HEK293 (cell line): ENCODE measurements around the gene ZNF506.
"Not testable (repeated sequence)": the region's sequence is repeated elsewhere in the genome, so short reads cannot be mapped to it uniquely, and the experiment has no call there.

Experiments used
- CTCF ChIA-PET: fragments of 350-600 bp; formaldehyde crosslinking; extraction: SDS; loops from one replicate; lab custom pipeline; 2021; ENCODE audit warnings: antibody characterized with exemption; lab: Yijun Ruan, JAX
- POLR2A ChIA-PET: fragments of 300-600 bp; formaldehyde crosslinking; extraction: SDS; loops from one replicate; lab custom pipeline; 2020; ENCODE audit warnings: antibody characterized with exemption, inconsistent platforms; lab: Yijun Ruan, JAX
- H3K27ac ChIP-seq: fragments of 200-500 bp; sonication (Bioruptor generic); 2 replicates; pipeline ENCODE4 v1.5.1; 2014; ENCODE audit warnings: low read depth, low read length, control low read depth, inconsistent platforms; ENCODE audit errors: extremely low read depth
- H3K36me3 ChIP-seq, 2 experiments: fragments of 200-500 bp in 1 of 2; sonication (Bioruptor generic) in 1 of 2; 1 replicate in 1 of 2; 2 replicates in 1 of 2; pipeline ENCODE4 v1.5.1; 2014 to 2017; ENCODE audit warnings: inconsistent platforms in 2 of 2, low read length in 2 of 2; ENCODE audit not compliant: control insufficient read depth in 2 of 2, insufficient read depth in 1 of 2
- H3K4me1 ChIP-seq: fragments of 200-500 bp; sonication (Bioruptor generic); 2 replicates; pipeline ENCODE4 v1.5.1; 2014; ENCODE audit warnings: mild to moderate bottlenecking, low read length, inconsistent platforms; ENCODE audit not compliant: control insufficient read depth, insufficient read depth
- H3K4me3 ChIP-seq: 2 replicates; pipeline ENCODE4 v1.5.1; 2011; ENCODE audit warnings: low read depth, mild to moderate bottlenecking, control low read depth, low read length, moderate library complexity
- H3K9me3 ChIP-seq: fragments of 200-500 bp; sonication (Bioruptor generic); 2 replicates; pipeline ENCODE4 v1.5.1; 2014; ENCODE audit warnings: low read depth, low read length, inconsistent platforms; ENCODE audit not compliant: control insufficient read depth, insufficient read depth
- ATF2 ChIP-seq: fragments of 450-650 bp; formaldehyde crosslinking; IDR thresholded peaks from 2 replicates; pipeline ENCODE4 v1.5.1; 2016; ENCODE audit warnings: missing biosample characterization, missing genetic modification characterization, low read depth
- KLF9 ChIP-seq: fragments of 450-650 bp; formaldehyde crosslinking; IDR thresholded peaks from 2 replicates; pipeline ENCODE4 v1.5.1; 2016; ENCODE audit warnings: missing biosample characterization, missing genetic modification characterization, low read depth
- MYNN ChIP-seq: fragments of 450-650 bp; formaldehyde crosslinking; IDR thresholded peaks from 2 replicates; pipeline ENCODE4 v1.5.1; 2016; ENCODE audit warnings: missing biosample characterization, missing genetic modification characterization, borderline replicate concordance
- PBX3 ChIP-seq: sonication (generic); formaldehyde crosslinking; IDR thresholded peaks from 2 replicates; pipeline ENCODE4 v1.8.1; 2022; ENCODE audit warnings: mild to moderate bottlenecking, moderate library complexity, missing genetic modification reagents
- PRDM1 ChIP-seq: fragments of 450-650 bp; formaldehyde crosslinking; IDR thresholded peaks from 2 replicates; pipeline ENCODE4; 2016; ENCODE audit warnings: missing biosample characterization, missing genetic modification characterization
- ZNF112 ChIP-seq: fragments of 450-650 bp; formaldehyde crosslinking; IDR thresholded peaks from 2 replicates; pipeline ENCODE4 v1.5.0; 2017; ENCODE audit warnings: missing biosample characterization, missing genetic modification characterization
- ZNF121 ChIP-seq: fragments of 450-650 bp; formaldehyde crosslinking; IDR thresholded peaks from 2 replicates; pipeline ENCODE4 v1.5.1; 2016; ENCODE audit warnings: missing biosample characterization, missing genetic modification characterization
- ZNF16 ChIP-seq: fragments of 450-650 bp; formaldehyde crosslinking; IDR thresholded peaks from 2 replicates; pipeline ENCODE4 v1.5.1; 2016; ENCODE audit warnings: low read depth, missing biosample characterization, missing genetic modification characterization
- ZNF174 ChIP-seq: fragments of 450-650 bp; formaldehyde crosslinking; IDR thresholded peaks from 2 replicates; pipeline ENCODE4 v1.5.0; 2017; ENCODE audit warnings: missing biosample characterization, mild to moderate bottlenecking, missing genetic modification characterization
- ZNF211 ChIP-seq: fragments of 450-650 bp; formaldehyde crosslinking; IDR thresholded peaks from 2 replicates; pipeline ENCODE4 v1.5.1; 2016; ENCODE audit warnings: low read depth, missing biosample characterization, missing genetic modification characterization
- ZNF341 ChIP-seq: fragments of 450-650 bp; formaldehyde crosslinking; IDR thresholded peaks from 2 replicates; pipeline ENCODE4; 2016; ENCODE audit warnings: low read depth, missing biosample characterization, missing genetic modification characterization
- ZNF354C ChIP-seq: fragments of 450-650 bp; formaldehyde crosslinking; IDR thresholded peaks from 2 replicates; pipeline ENCODE4 v1.5.1; 2016; ENCODE audit warnings: missing biosample characterization, missing genetic modification characterization, low read depth, borderline replicate concordance
- ZNF426 ChIP-seq: fragments of 450-650 bp; formaldehyde crosslinking; IDR thresholded peaks from 2 replicates; pipeline ENCODE4 v1.5.1; 2017; ENCODE audit warnings: missing biosample characterization, missing genetic modification characterization, mild to moderate bottlenecking, inconsistent platforms, moderate library complexity
- ZNF510 ChIP-seq: fragments of 450-650 bp; formaldehyde crosslinking; IDR thresholded peaks from 2 replicates; pipeline ENCODE4 v1.5.1; 2018; ENCODE audit warnings: mild to moderate bottlenecking, missing genetic modification characterization, missing biosample characterization; ENCODE audit not compliant: insufficient replicate concordance
- ZNF514 ChIP-seq: fragments of 450-650 bp; formaldehyde crosslinking; IDR thresholded peaks from 2 replicates; pipeline ENCODE4 v1.5.1; 2016; ENCODE audit warnings: missing biosample characterization, missing genetic modification characterization
- ZNF561 ChIP-seq: fragments of 450-650 bp; IDR thresholded peaks from 2 replicates; pipeline ENCODE4 v1.5.1; 2018; ENCODE audit warnings: missing biosample characterization, missing genetic modification characterization, borderline replicate concordance
- ZNF629 ChIP-seq: fragments of 450-650 bp; formaldehyde crosslinking; IDR thresholded peaks from 2 replicates; pipeline ENCODE4 v1.5.1; 2017; ENCODE audit warnings: missing biosample characterization, missing genetic modification characterization
- ZNF747 ChIP-seq: fragments of 450-650 bp; formaldehyde crosslinking; IDR thresholded peaks from 2 replicates; pipeline ENCODE4 v1.5.1; 2016; ENCODE audit warnings: missing biosample characterization, missing genetic modification characterization
- ZNF776 ChIP-seq: fragments of 450-650 bp; formaldehyde crosslinking; IDR thresholded peaks from 2 replicates; pipeline ENCODE4 v1.5.0; 2017; ENCODE audit warnings: missing biosample characterization, missing genetic modification characterization, borderline replicate concordance
- TF ChIP-seq, protein P1 (sequence below): fragments of 450-650 bp; formaldehyde crosslinking; IDR thresholded peaks from 2 replicates; pipeline ENCODE4 v1.5.1; 2016; ENCODE audit warnings: missing biosample characterization, missing genetic modification characterization
- TF ChIP-seq, protein P2 (sequence below): fragments of 450-650 bp; formaldehyde crosslinking; IDR thresholded peaks from 2 replicates; pipeline ENCODE4 v1.5.1; 2016; ENCODE audit warnings: missing biosample characterization, missing genetic modification characterization, low read depth

The ZNF506 gene

GRCh38 chr19:19805480-19805879 is 16.1 kb downstream of the ZNF506 start:
- POLR2A ChIA-PET = interaction anchor here (1.3 kb wide), 1 partner anchor 16 kb away, joined by 3 read pairs; the partner anchor contains the start of gene ZNF506
- H3K36me3 ChIP-seq = peaks cover 15 to 19% of the 10 kb centered on the region in 2 experiments

DNA sequence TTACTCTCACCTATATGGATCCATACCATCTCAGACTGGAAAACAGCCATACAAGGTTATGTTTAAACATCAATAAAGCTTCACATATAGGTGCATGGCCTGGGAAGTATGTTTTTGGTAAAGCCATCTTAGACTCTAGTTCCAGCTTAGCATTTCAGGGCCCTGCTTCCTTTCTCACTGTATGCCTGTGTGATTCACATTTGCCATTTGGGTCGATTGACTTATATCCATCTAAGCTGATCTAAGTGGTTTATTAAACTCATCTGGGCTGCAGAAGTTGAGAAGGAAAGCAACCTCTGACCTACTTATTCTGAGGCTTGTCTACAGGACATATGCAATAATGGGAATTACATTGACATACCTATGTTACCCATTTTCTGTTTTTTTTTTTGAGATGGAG is 33.5 kb downstream of the ZNF506 start:
- Histone ChIP-seq H3K4me3 (no peak overlapping the region), H3K27ac (no peak overlapping the region), H3K36me3 (peaks cover 37 to 58% of the 10 kb centered on the region in 2 experiments), H3K4me1 (no peaks in the 10 kb centered on the region)
- ChIA-PET CTCF (no interaction called here), POLR2A (interaction anchor here (1.3 kb wide), 1 partner anchor 12 kb away, joined by 4 read pairs; no protein-coding TSS in a partner anchor)
- TF ChIP-seq PBX3 = no peak
- TF ChIP-seq, protein P1, sequence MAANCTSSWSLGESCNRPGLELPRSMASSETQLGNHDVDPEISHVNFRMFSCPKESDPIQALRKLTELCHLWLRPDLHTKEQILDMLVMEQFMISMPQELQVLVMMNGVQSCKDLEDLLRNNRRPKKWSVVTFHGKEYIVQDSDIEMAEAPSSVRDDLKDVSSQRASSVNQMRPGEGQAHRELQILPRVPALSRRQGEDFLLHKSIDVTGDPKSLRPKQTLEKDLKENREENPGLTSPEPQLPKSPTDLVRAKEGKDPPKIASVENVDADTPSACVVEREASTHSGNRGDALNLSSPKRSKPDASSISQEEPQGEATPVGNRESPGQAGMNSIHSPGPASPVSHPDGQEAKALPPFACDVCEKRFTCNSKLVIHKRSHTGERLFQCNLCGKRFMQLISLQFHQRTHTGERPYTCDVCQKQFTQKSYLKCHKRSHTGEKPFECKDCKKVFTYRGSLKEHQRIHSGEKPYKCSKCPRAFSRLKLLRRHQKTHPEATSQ = no peak
- TF ChIP-seq, all 188 proteins: peak for 0
- H3K9me3 ChIP-seq = no peaks in the 10 kb centered on the region

More at GRCh38 chr19:19805480-19805879, 16.1 kb downstream of the ZNF506 start:
- no peak for TF ChIP-seq ZNF112 (tag by site-specific recombination)
- TF ChIP-seq ZNF629 (tag by site-specific recombination) = no peak
- TF ChIP-seq ZNF776 (tag by site-specific recombination) = no peak
- no peak for TF ChIP-seq ZNF341 (tag by site-specific recombination)
- no peak for TF ChIP-seq KLF9 (tag by site-specific recombination)
- no peak for TF ChIP-seq ZNF174
- TF ChIP-seq ZNF426 (tag by site-specific recombination) = no peak
- TF ChIP-seq ZNF510 (tag by site-specific recombination) = no peak
- no peak for TF ChIP-seq ZNF561 (tag by site-specific recombination)
- no peak for TF ChIP-seq ZNF121 (tag by site-specific recombination)
- TF ChIP-seq ZNF211 = no peak
- TF ChIP-seq, protein P2, sequence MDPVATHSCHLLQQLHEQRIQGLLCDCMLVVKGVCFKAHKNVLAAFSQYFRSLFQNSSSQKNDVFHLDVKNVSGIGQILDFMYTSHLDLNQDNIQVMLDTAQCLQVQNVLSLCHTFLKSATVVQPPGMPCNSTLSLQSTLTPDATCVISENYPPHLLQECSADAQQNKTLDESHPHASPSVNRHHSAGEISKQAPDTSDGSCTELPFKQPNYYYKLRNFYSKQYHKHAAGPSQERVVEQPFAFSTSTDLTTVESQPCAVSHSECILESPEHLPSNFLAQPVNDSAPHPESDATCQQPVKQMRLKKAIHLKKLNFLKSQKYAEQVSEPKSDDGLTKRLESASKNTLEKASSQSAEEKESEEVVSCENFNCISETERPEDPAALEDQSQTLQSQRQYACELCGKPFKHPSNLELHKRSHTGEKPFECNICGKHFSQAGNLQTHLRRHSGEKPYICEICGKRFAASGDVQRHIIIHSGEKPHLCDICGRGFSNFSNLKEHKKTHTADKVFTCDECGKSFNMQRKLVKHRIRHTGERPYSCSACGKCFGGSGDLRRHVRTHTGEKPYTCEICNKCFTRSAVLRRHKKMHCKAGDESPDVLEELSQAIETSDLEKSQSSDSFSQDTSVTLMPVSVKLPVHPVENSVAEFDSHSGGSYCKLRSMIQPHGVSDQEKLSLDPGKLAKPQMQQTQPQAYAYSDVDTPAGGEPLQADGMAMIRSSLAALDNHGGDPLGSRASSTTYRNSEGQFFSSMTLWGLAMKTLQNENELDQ (tag by site-specific recombination) = no peak
- no peak for TF ChIP-seq ZNF747 (tag by site-specific recombination)
- TF ChIP-seq, protein P1 = no peak
- no peak for TF ChIP-seq PRDM1
- TF ChIP-seq ZNF354C (tag by site-specific recombination) = no peak
- TF ChIP-seq MYNN = no peak
- no peak for TF ChIP-seq ATF2
- no peak for TF ChIP-seq ZNF16 (tag by site-specific recombination)
- TF ChIP-seq ZNF514 (tag by site-specific recombination) = no peak
- Histone ChIP-seq H3K4me1 (no peaks in the 10 kb centered on the region), H3K27ac (no peak overlapping the region), H3K9me3 (no peaks in the 10 kb centered on the region), H3K4me3 (no peak overlapping the region)
- CTCF ChIA-PET = no interaction called here

DNA sequence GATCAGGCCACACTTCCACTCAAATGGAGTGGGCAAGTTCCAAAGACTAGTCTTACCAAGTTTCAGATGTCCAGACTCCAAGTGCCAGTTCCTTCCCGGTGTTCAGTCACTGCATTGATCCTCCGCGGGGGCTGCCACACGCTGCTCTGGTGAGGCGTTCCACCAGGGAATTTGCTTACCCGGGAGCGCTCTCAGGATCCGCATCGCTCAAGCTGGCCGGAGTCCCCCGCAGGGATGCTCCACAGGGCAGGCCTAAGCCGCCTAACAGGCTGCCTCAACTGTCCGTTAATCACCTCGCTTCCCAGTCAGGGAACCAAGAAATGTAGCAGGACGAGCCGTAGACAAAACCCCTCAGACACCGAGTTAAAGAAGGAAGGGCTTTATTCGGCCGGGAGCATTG is 36.1 kb downstream of the ZNF506 start:
- peaks cover 14 to 41% of the 10 kb centered on the region in 2 experiments for H3K36me3 ChIP-seq
- H3K4me1 ChIP-seq, CTCF ChIA-PET, POLR2A ChIA-PET, H3K9me3 ChIP-seq, H3K4me3 ChIP-seq, H3K27ac ChIP-seq: not testable (repeated sequence)
